ENCODE measurements around the gene SANBR.

GRCh38 chr2:61018798-61019197 is 46.9 kb upstream of the SANBR start:
- TF ChIP-seq, protein P1, sequence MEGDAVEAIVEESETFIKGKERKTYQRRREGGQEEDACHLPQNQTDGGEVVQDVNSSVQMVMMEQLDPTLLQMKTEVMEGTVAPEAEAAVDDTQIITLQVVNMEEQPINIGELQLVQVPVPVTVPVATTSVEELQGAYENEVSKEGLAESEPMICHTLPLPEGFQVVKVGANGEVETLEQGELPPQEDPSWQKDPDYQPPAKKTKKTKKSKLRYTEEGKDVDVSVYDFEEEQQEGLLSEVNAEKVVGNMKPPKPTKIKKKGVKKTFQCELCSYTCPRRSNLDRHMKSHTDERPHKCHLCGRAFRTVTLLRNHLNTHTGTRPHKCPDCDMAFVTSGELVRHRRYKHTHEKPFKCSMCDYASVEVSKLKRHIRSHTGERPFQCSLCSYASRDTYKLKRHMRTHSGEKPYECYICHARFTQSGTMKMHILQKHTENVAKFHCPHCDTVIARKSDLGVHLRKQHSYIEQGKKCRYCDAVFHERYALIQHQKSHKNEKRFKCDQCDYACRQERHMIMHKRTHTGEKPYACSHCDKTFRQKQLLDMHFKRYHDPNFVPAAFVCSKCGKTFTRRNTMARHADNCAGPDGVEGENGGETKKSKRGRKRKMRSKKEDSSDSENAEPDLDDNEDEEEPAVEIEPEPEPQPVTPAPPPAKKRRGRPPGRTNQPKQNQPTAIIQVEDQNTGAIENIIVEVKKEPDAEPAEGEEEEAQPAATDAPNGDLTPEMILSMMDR (IDR thresholded peaks at IDR 0.05): no peak
- TF ChIP-seq EZH2 (IDR thresholded peaks at IDR 0.05): no peak
